ENCODE measurements around the gene TRRAP.

- TF ChIP-seq CTCF (IDR thresholded peaks at IDR 0.05) = no peak
- TF ChIP-seq POLR2A (IDR thresholded peaks at IDR 0.05) = no peak
Measured at GRCh38 chr7:99042957-99043356, 164.6 kb downstream of the TRRAP start.

All from body of pancreas (tissue), 4 donors.